Muscle layer of duodenum (tissue), 2 donors: ENCODE data around the gene ZNF679.
A peak's percentile ranks its signal among the peaks of the same experiment; 100 is the strongest.
"Not testable (repeated sequence)": the region's sequence is repeated elsewhere in the genome, so short reads cannot be mapped to it uniquely, and the experiment has no call there.

Experiments used
- H3K27ac ChIP-seq: one replicate; pipeline ENCODE4 v1.7.0; 2013; ENCODE audit warnings: mild to moderate bottlenecking, low read length
- H3K27me3 ChIP-seq: one replicate; pipeline ENCODE4 v1.7.0; 2013; ENCODE audit warnings: low read depth, mild to moderate bottlenecking, control low read depth, low read length
- H3K36me3 ChIP-seq, 2 donors: one replicate each; pipeline ENCODE4 v1.7.0; 2013; ENCODE audit warnings: low read length in 2 of 2, control low read depth in 1 of 2, mild to moderate bottlenecking in 1 of 2; ENCODE audit not compliant: insufficient read depth in 2 of 2, control insufficient read depth in 1 of 2
- H3K4me1 ChIP-seq, 2 donors: one replicate each; pipeline ENCODE4 v1.7.0; 2013; ENCODE audit warnings: low read length in 2 of 2, mild to moderate bottlenecking in 2 of 2, control low read depth in 1 of 2, moderate library complexity in 1 of 2; ENCODE audit not compliant: insufficient read depth in 2 of 2, control insufficient read depth in 1 of 2
- H3K4me3 ChIP-seq, 2 donors: one replicate each; pipeline ENCODE4 v1.7.0; 2013; ENCODE audit warnings: low read length in 2 of 2, low read depth in 1 of 2, mild to moderate bottlenecking in 1 of 2
- H3K9me3 ChIP-seq, 2 donors: one replicate each; pipeline ENCODE4 v1.7.0; 2013; ENCODE audit warnings: low read length in 2 of 2, control low read depth in 1 of 2, mild to moderate bottlenecking in 1 of 2; ENCODE audit not compliant: control insufficient read depth in 1 of 2
- donor health status: healthy.

ZNF679 gene

GRCh38 chr7:64219710-64220298 lies 8.5 kb upstream of the ZNF679 start:
- H3K4me1 ChIP-seq, H3K27ac ChIP-seq, H3K36me3 ChIP-seq, H3K27me3 ChIP-seq, H3K4me3 ChIP-seq: not testable (repeated sequence)
- peaks cover 0 to 42% of the 10 kb centered on the region in 2 donors for H3K9me3 ChIP-seq

- H3K27me3 ChIP-seq = no peaks in the 10 kb centered on the region
- H3K36me3 ChIP-seq = no peaks in the 10 kb centered on the region
- no peaks in the 10 kb centered on the region for H3K4me1 ChIP-seq
Observed at GRCh38 chr7:64223366-64223765, 4.9 kb upstream of the ZNF679 start.

GRCh38 chr7:64266341-64266919 lies 38.2 kb downstream of the ZNF679 start:
- Histone ChIP-seq H3K9me3 (peaks cover 12 to 30% of the 10 kb centered on the region in 2 donors), H3K36me3 (no peaks in the 10 kb centered on the region), H3K27me3 (no peaks in the 10 kb centered on the region), H3K27ac (no peak overlapping the region), H3K4me3 (peak overlapping the region in 1 of 2 donors; percentile 34), H3K4me1 (no peaks in the 10 kb centered on the region)

More at GRCh38 chr7:64223366-64223765, 4.9 kb upstream of the ZNF679 start:
- Histone ChIP-seq H3K4me3 (no peak overlapping the region), H3K9me3 (peaks cover 0 to 50% of the 10 kb centered on the region in 2 donors), H3K27ac (no peak overlapping the region)

GRCh38 chr7:64277630-64278029 lies 49.4 kb downstream of the ZNF679 start:
- H3K9me3 ChIP-seq = peaks cover 0 to 3% of the 10 kb centered on the region in 2 donors
- no peaks in the 10 kb centered on the region for H3K36me3 ChIP-seq
- H3K27me3 ChIP-seq = no peaks in the 10 kb centered on the region
- H3K4me1 ChIP-seq = no peaks in the 10 kb centered on the region
- no peak overlapping the region for H3K27ac ChIP-seq
- no peak overlapping the region for H3K4me3 ChIP-seq

GRCh38 chr7:64294701-64295420 lies 66.6 kb downstream of the ZNF679 start:
- no peaks in the 10 kb centered on the region for H3K27me3 ChIP-seq
- H3K4me1 ChIP-seq = no peaks in the 10 kb centered on the region
- no peaks in the 10 kb centered on the region for H3K36me3 ChIP-seq
- H3K4me3 ChIP-seq = no peak overlapping the region
- no peak overlapping the region for H3K27ac ChIP-seq
- H3K9me3 ChIP-seq = no peaks in the 10 kb centered on the region

GRCh38 chr7:64297418-64297817 lies 69.1 kb downstream of the ZNF679 start:
- not testable (repeated sequence) for H3K36me3 ChIP-seq, H3K9me3 ChIP-seq, H3K27ac ChIP-seq, H3K4me1 ChIP-seq, H3K27me3 ChIP-seq, H3K4me3 ChIP-seq

GRCh38 chr7:64300641-64301405 lies 72.5 kb downstream of the ZNF679 start:
- Histone ChIP-seq H3K27ac (no peak overlapping the region), H3K4me1 (no peaks in the 10 kb centered on the region), H3K9me3 (no peaks in the 10 kb centered on the region), H3K4me3 (no peak overlapping the region), H3K27me3 (no peaks in the 10 kb centered on the region), H3K36me3 (no peaks in the 10 kb centered on the region)

GRCh38 chr7:64307254-64308015 lies 79.2 kb downstream of the ZNF679 start:
- H3K4me3 ChIP-seq = peak overlapping the region; percentile 82 to 85
- peaks cover 5 to 10% of the 10 kb centered on the region in 2 donors for H3K4me1 ChIP-seq
- no peaks in the 10 kb centered on the region for H3K27me3 ChIP-seq

GRCh38 chr7:64308016-64308270 lies 79.7 kb downstream of the ZNF679 start:
- no peaks in the 10 kb centered on the region for H3K36me3 ChIP-seq
- H3K9me3 ChIP-seq = no peaks in the 10 kb centered on the region
- H3K27ac ChIP-seq = peak overlapping the region; percentile 88
- peak overlapping the region; percentile 82 to 85 for H3K4me3 ChIP-seq
- no peaks in the 10 kb centered on the region for H3K27me3 ChIP-seq
- H3K4me1 ChIP-seq = peaks cover 5 to 10% of the 10 kb centered on the region in 2 donors

More at GRCh38 chr7:64307254-64308015, 79.2 kb downstream of the ZNF679 start:
- Histone ChIP-seq H3K9me3 (no peaks in the 10 kb centered on the region), H3K36me3 (no peaks in the 10 kb centered on the region), H3K27ac (peak overlapping the region; percentile 88)

GRCh38 chr7:64310426-64310825 lies 82.2 kb downstream of the ZNF679 start:
- Histone ChIP-seq H3K36me3 (no peaks in the 10 kb centered on the region), H3K27ac (no peak overlapping the region), H3K4me1 (peaks cover 9 to 21% of the 10 kb centered on the region in 2 donors), H3K27me3 (no peaks in the 10 kb centered on the region), H3K4me3 (no peak overlapping the region), H3K9me3 (no peaks in the 10 kb centered on the region)

GRCh38 chr7:64312826-64313225 lies 84.6 kb downstream of the ZNF679 start:
- H3K36me3 ChIP-seq = no peaks in the 10 kb centered on the region
- H3K9me3 ChIP-seq = no peaks in the 10 kb centered on the region
- no peaks in the 10 kb centered on the region for H3K27me3 ChIP-seq
- no peak overlapping the region for H3K27ac ChIP-seq
- no peak overlapping the region for H3K4me3 ChIP-seq
- peaks cover 4 to 14% of the 10 kb centered on the region in 2 donors for H3K4me1 ChIP-seq
